Lower leg skin (tissue), 3 donors: ENCODE data around the gene UNC13C.

ENCODE experiments used
- POLR2A ChIP-seq, 2 donors: fragments of 450-650 bp; IDR thresholded peaks; one replicate each; pipeline ENCODE4 v1.6.1; 2016 to 2017; ENCODE audit warnings: antibody characterized with exemption in 2 of 2, mild to moderate bottlenecking in 1 of 2, moderate library complexity in 1 of 2
- TF ChIP-seq, protein P1 (sequence below), 3 donors: fragments of 450-650 bp; IDR thresholded peaks; one replicate each; pipeline ENCODE4 v1.5.1; 2016; ENCODE audit warnings: antibody characterized with exemption in 3 of 3, mild to moderate bottlenecking in 3 of 3, moderate library complexity in 2 of 3

GRCh38 chr15:54636147-54636546 is 657.9 kb downstream of the UNC13C start:
- TF ChIP-seq POLR2A (IDR thresholded peaks at IDR 0.05), result no peak
- TF ChIP-seq, protein P1, sequence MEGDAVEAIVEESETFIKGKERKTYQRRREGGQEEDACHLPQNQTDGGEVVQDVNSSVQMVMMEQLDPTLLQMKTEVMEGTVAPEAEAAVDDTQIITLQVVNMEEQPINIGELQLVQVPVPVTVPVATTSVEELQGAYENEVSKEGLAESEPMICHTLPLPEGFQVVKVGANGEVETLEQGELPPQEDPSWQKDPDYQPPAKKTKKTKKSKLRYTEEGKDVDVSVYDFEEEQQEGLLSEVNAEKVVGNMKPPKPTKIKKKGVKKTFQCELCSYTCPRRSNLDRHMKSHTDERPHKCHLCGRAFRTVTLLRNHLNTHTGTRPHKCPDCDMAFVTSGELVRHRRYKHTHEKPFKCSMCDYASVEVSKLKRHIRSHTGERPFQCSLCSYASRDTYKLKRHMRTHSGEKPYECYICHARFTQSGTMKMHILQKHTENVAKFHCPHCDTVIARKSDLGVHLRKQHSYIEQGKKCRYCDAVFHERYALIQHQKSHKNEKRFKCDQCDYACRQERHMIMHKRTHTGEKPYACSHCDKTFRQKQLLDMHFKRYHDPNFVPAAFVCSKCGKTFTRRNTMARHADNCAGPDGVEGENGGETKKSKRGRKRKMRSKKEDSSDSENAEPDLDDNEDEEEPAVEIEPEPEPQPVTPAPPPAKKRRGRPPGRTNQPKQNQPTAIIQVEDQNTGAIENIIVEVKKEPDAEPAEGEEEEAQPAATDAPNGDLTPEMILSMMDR (IDR thresholded peaks at IDR 0.05), result no peak
